Thyroid gland (tissue), 4 donors: Measurements from ENCODE around the gene HENMT1. TPM values are rescaled to one million over a fixed set of nuclear protein-coding genes. Genes with fewer than 3 reads are reported as not detected.
A peak's percentile ranks its signal among the peaks of the same experiment; 100 is the strongest.

Source experiments
- DNase-seq, 2 donors: peaks; one replicate each; pipeline ENCODE4 v3.0.0-alpha.2; 2019
- H3K27ac ChIP-seq, 3 donors: fragments of 200-600 bp; sonication (generic); 1 replicate in 2 of 3; 2 replicates in 1 of 3; pipeline ENCODE4 v1.5.1; 2016 to 2019; ENCODE audit warnings: mild to moderate bottlenecking in 1 of 3, moderate library complexity in 1 of 3
- H3K27me3 ChIP-seq: fragments of 200-600 bp; sonication (generic); one replicate; pipeline ENCODE4 v1.5.1; 2019
- H3K36me3 ChIP-seq, 2 donors: fragments of 200-600 bp; sonication (generic); one replicate each; pipeline ENCODE4 v1.5.1; 2016 to 2019
- H3K4me1 ChIP-seq, 2 donors: fragments of 200-600 bp; sonication (generic); one replicate each; pipeline ENCODE4 v1.5.1; 2017 to 2019
- H3K4me3 ChIP-seq, 3 donors: fragments of 200-600 bp; sonication (generic); replicated peaks in 1 of 3; 1 replicate in 2 of 3; 2 replicates in 1 of 3; pipeline ENCODE4 v1.5.1; 2016; ENCODE audit warnings: mild to moderate bottlenecking in 1 of 3
- H3K9me3 ChIP-seq: fragments of 200-600 bp; sonication (generic); one replicate; pipeline ENCODE4 v1.5.1; 2017
- POLR2A ChIP-seq, 2 donors: fragments of 450-650 bp; IDR thresholded peaks; one replicate each; pipeline ENCODE4 v1.6.1; 2017; ENCODE audit warnings: antibody characterized with exemption in 2 of 2, mild to moderate bottlenecking in 2 of 2, moderate library complexity in 1 of 2
- WGBS, 2 donors: methylation state at CpG; one replicate each; pipeline ENCODE4 v1.1.5; 2017; 5-methylcytosine and 5-hydroxymethylcytosine counted together
- intact Hi-C: fragments of 100-400 bp; cut with DNase I; formaldehyde crosslinking; loops from one replicate; pipeline ENCODE4 v1.15.1; 2023
- total RNA-seq, 4 donors: library from RNA; depleted of rRNA; stranded (reverse); fragments of >200 nt; gene quantifications; one replicate each; pipeline ENCODE4 v1.2.3, GENCODE V29; 2016
- TF ChIP-seq, protein P1 (sequence below), 6 experiments: fragments of 200-600 bp in 3 of 6; fragments of 450-650 bp in 3 of 6; sonication (generic) in 3 of 6; IDR thresholded peaks; one replicate each; pipeline ENCODE4 v1.5.1; 2016 to 2019; ENCODE audit warnings: antibody characterized with exemption in 6 of 6, mild to moderate bottlenecking in 2 of 6, inconsistent platforms in 1 of 6, moderate library complexity in 1 of 6

HENMT1 gene
- total RNA-seq, result 1 to 10 TPM; 1.5 to 7.3 (median 3.2) TPM

DNA sequence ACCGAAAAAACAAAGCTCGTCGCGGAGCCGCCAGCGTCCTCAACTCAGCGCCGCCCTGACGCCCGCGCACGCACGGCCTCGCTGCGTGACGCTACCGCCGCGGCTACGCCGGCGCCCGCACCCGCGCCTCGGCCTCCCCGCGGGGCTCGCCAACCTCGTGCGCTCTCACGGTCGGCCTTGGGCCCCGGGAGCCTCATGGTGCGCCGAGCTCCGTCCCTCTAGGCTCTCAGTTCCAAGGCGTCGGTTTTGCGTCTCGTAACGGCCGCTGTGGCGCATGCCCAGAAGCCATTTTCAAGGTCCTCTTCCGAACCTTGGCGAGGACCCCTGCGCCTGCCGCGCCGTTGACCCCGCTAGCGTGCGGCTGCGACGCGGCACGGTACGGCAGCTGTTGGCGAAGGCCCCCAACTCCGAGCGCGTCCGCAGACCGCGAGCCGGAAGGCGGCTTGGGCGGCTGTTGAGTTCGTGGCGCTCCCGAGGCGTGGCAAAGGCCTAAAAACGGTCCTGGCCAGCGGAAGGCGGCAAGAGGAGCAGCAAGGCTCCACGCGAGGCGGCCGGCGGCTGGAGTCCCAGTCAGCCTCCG, at the start of gene HENMT1:
Gene HENMT1 (minus strand): TSS at position 64 of the 580 bp plus-strand sequence. CDS start 1,209 bp downstream, outside the sequence.
- DNase-seq, result peak; percentile 44 to 47
- Histone ChIP-seq H3K4me1 (peaks cover 0 to 4% of the 10 kb centered on the region in 2 donors), H3K9me3 (no peaks in the 10 kb centered on the region), H3K27ac (peak within 1 kb of the TSS; percentile 88 to 93 (median 89)), H3K4me3 (peak within 1 kb of the TSS; percentile 11 to 97 (median 44)), H3K36me3 (no peaks in the 10 kb centered on the region), H3K27me3 (no peaks in the 10 kb centered on the region)
- intact Hi-C loops, result no loop called here
- TF ChIP-seq POLR2A (IDR thresholded peaks at IDR 0.05), result peak in 1 of 2 donors; percentile 10
- TF ChIP-seq, protein P1, sequence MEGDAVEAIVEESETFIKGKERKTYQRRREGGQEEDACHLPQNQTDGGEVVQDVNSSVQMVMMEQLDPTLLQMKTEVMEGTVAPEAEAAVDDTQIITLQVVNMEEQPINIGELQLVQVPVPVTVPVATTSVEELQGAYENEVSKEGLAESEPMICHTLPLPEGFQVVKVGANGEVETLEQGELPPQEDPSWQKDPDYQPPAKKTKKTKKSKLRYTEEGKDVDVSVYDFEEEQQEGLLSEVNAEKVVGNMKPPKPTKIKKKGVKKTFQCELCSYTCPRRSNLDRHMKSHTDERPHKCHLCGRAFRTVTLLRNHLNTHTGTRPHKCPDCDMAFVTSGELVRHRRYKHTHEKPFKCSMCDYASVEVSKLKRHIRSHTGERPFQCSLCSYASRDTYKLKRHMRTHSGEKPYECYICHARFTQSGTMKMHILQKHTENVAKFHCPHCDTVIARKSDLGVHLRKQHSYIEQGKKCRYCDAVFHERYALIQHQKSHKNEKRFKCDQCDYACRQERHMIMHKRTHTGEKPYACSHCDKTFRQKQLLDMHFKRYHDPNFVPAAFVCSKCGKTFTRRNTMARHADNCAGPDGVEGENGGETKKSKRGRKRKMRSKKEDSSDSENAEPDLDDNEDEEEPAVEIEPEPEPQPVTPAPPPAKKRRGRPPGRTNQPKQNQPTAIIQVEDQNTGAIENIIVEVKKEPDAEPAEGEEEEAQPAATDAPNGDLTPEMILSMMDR (IDR thresholded peaks at IDR 0.05), result no peak
- WGBS, 2 donors, result 5 to 6% methylated on average over 14 to 56 of the region's 81 CpGs

DNA sequence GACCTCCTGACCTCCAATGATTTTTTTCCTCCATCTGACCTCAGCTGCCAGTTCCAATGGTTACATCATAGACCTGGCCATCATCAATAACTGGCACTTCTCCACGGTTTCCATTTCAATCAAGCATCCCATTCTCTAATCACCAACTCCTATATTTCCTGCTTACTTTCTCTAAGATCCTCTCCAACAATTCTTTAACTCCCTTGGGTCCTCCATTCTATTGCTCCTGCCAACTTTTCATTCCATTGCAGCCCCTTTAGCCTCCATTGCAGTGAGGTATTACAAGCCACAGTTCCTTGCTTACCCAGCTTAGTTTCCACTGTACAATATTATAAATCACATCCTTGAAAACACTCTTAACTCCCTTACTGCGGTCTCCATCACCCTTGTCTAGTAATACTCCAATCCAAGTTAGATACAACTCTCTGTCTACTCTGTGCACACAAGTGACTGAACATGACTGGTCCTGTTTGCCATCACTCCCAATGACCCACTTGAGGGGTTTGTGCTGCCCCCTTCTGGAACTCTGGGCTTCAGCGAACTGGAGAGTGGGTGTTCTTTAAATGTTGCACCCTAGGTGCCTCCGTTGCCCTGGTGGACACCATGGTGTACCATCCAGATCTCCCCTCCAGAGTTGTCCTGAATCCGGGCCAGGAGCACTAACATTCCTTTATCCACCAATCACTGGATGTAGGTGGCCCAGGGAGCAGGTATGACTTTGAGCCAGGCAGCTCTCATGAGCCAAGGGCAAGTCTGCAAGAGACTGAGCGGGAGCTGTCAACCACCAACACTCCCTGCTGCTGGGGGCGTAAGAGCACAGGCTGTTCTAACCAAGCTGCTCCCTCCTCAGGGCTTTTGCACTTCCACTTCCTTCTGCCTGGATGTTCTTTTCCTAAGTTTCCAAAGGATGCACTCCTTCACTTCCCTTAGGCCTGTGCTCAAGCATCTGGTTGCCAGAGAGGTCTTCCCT, 48.1 kb upstream of the HENMT1 start:
- H3K4me1 ChIP-seq, result no peaks in the 10 kb centered on the region
- intact Hi-C loops, result no loop called here
- no peaks in the 10 kb centered on the region for H3K36me3 ChIP-seq
- H3K4me3 ChIP-seq, result no peak overlapping the region
- H3K9me3 ChIP-seq, result no peaks in the 10 kb centered on the region
- 63 to 66% methylated on average over 7 of the region's 7 CpGs for WGBS, 2 donors
- DNase-seq, result peak in 1 of 2 donors; percentile 13
- no peaks in the 10 kb centered on the region for H3K27me3 ChIP-seq
- H3K27ac ChIP-seq, result no peak overlapping the region
- TF ChIP-seq, protein P1 (IDR thresholded peaks at IDR 0.05), result no peak
- no peak for TF ChIP-seq POLR2A (IDR thresholded peaks at IDR 0.05)

DNA sequence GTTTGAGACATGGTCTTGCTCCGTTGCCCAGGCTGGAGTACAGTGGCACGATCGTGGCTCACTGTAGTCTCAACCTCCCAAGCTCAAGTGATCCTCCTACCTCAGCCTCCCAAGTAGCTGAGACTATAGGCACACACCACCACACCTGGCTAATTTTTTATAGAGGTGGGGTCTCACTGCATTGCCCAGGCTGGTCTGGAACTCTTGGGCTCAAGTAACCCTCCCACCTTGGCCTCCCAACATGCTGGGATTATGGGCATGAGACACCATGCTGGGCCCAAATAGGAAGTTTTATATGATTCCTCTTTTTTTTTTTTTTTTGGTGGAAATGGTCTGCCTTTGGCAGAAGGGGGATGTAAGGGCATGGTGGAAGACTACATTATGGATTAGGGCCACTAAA, 45.8 kb upstream of the HENMT1 start:
- Histone ChIP-seq H3K4me1 (no peaks in the 10 kb centered on the region), H3K27me3 (no peaks in the 10 kb centered on the region), H3K9me3 (no peaks in the 10 kb centered on the region), H3K27ac (no peak overlapping the region), H3K36me3 (peaks cover 0 to 3% of the 10 kb centered on the region in 2 donors), H3K4me3 (no peak overlapping the region)
- intact Hi-C loops, result no loop called here
- TF ChIP-seq, protein P1 (IDR thresholded peaks at IDR 0.05), result no peak
- no peak for TF ChIP-seq POLR2A (IDR thresholded peaks at IDR 0.05)
- 72 to 79% methylated on average over 3 of the region's 3 CpGs for WGBS, 2 donors
- no peak for DNase-seq

GRCh38 chr1:108704496-108704895, 43.6 kb upstream of the HENMT1 start:
- WGBS, 2 donors, result 62 to 63% methylated on average over 2 of the region's 2 CpGs
- Histone ChIP-seq H3K36me3 (peaks cover 14 to 15% of the 10 kb centered on the region in 2 donors), H3K27ac (no peak overlapping the region), H3K27me3 (no peaks in the 10 kb centered on the region), H3K9me3 (no peaks in the 10 kb centered on the region), H3K4me3 (no peak overlapping the region), H3K4me1 (no peaks in the 10 kb centered on the region)
- DNase-seq, result peak in 1 of 2 donors; percentile 4
- TF ChIP-seq, protein P1 (IDR thresholded peaks at IDR 0.05), result no peak
- no peak for TF ChIP-seq POLR2A (IDR thresholded peaks at IDR 0.05)
- intact Hi-C loops, result no loop called here
